GM23248 (cell line): ENCODE results near the gene SEPHS1.

Experiments used
- EZH2 ChIP-seq: fragments of 200-600 bp; sonication (generic); IDR thresholded peaks from 2 replicates; pipeline ENCODE4 v1.6.1; 2018; ENCODE audit warnings: antibody characterized with exemption, mild to moderate bottlenecking; ENCODE audit not compliant: insufficient read depth, poor library complexity, severe bottlenecking
- EZH2phosphoT487 ChIP-seq: fragments of 200-600 bp; sonication (generic); IDR thresholded peaks from 2 replicates; pipeline ENCODE4 v1.6.1; 2018; ENCODE audit warnings: antibody characterized with exemption, moderate library complexity, mild to moderate bottlenecking, low read depth; ENCODE audit not compliant: insufficient read depth

GRCh38 chr10:13393640-13394039 is 45.5 kb upstream of the SEPHS1 start:
- TF ChIP-seq EZH2 (no peak), EZH2phosphoT487 (no peak)
